Suprapubic skin (tissue), 3 donors: ENCODE data around the gene EBF4.

Source experiments
- CTCF ChIP-seq, 2 donors: fragments of 200-600 bp in 1 of 2; fragments of 450-650 bp in 1 of 2; sonication (generic) in 1 of 2; IDR thresholded peaks; one replicate each; pipeline ENCODE4 v1.5.1; 2016 to 2019; ENCODE audit warnings: antibody characterized with exemption in 2 of 2, mild to moderate bottlenecking in 1 of 2, moderate library complexity in 1 of 2
- EP300 ChIP-seq: sonication (generic); formaldehyde crosslinking; IDR thresholded peaks from one replicate; pipeline ENCODE4 v1.6.1; 2017; ENCODE audit warnings: antibody characterized with exemption

GRCh38 chr20:2749343-2749950 is 56.9 kb downstream of the EBF4 start:
- TF ChIP-seq CTCF (IDR thresholded peaks at IDR 0.05) (no peak), EP300 (no peak)
